H54 (cell line): ENCODE measurements around the gene SMG9.
A peak's percentile ranks its signal among the peaks of the same experiment; 100 is the strongest.
"Not testable (repeated sequence)": the region's sequence is repeated elsewhere in the genome, so short reads cannot be mapped to it uniquely, and the experiment has no call there.

Experiments
- DNase-seq: peaks from one replicate; pipeline ENCODE4 v3.0.0; 2011; ENCODE audit warnings: low spot score, mixed read lengths; ENCODE audit not compliant: insufficient read length
- FAIRE-seq: peaks from 3 replicates; lab custom pipeline; 2011; peaks lifted over from hg19 to GRCh38; lab: Jason Lieb, UNC
- POLR2A ChIP-seq: IDR thresholded peaks from 2 replicates; pipeline ENCODE4 v1.6.1; 2011; ENCODE audit warnings: low read depth, mild to moderate bottlenecking, low read length

SMG9 gene

GRCh38 chr19:43775299-43775890 lies 20.6 kb upstream of the SMG9 start:
- DNase-seq, result no peak
- FAIRE-seq, result no peak
- TF ChIP-seq POLR2A, result no peak

DNA sequence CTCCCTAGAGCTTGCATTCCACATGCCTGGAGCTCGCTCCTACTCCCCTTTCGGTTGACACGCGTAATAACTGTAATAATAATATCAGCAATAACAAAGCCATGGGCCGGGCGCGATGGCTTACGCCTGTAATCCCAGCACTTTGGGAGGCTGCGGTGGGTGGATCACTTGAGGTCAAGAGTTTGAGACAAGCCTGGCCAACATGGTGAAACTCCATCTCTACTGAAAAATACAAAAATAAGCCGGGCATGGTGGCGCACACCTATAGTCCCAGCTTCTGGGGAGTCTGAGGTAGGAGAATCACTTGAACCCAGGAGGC lies 20.1 kb upstream of the SMG9 start:
- not testable (repeated sequence) for FAIRE-seq, DNase-seq

GRCh38 chr19:43774103-43774939 lies 19.6 kb upstream of the SMG9 start:
- TF ChIP-seq POLR2A, result no peak
- FAIRE-seq, result no peak
- no peak for DNase-seq

GRCh38 chr19:43773725-43774102 lies 19.0 kb upstream of the SMG9 start:
- FAIRE-seq (no peak), DNase-seq (no peak)
- no peak for TF ChIP-seq POLR2A

GRCh38 chr19:43769256-43769655 lies 14.5 kb upstream of the SMG9 start:
- no peak for FAIRE-seq
- TF ChIP-seq POLR2A, result no peak
- no peak for DNase-seq

GRCh38 chr19:43768273-43769050 lies 13.7 kb upstream of the SMG9 start:
- no peak for TF ChIP-seq POLR2A
- DNase-seq, result no peak
- no peak for FAIRE-seq

DNA sequence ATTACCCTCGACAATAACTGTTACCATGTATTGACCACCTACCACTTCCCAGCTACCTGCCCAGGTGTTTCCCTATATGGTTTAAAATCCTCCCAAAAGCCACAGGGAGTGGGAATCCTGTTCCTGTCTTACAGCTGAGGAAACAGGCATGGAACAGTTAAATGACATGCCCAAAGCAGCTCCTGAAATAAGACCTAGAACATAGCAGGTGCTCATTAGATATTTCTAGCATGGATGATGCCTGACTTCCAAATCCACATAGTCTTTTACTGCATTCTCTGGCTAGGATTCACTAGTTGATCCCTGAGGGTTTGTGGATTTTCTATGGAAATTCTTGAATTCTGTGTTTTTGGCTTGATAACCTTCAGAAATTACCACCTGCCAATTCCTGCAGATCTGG lies 13.1 kb upstream of the SMG9 start:
- DNase-seq (no peak), FAIRE-seq (no peak)
- TF ChIP-seq POLR2A, result no peak

DNA sequence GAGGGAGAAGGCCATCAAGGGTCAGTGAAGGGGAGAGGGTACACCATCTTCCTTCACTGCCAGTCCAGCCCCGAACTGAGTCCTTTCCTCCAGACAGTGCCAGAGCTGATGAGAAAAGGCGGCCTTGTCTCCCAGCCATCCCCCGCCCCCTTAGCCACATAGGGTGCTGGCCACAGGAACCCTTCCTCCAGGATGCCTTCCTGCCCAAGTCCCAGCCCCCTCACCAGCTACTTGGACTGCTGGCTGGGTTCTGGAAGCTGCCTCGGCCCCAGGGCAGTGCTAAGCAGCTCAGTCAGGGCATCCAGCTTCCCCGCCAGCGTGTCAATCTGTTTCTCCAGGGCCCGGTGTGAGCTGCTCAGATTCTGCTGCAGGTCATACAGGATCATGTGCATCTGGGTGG lies 12.6 kb upstream of the SMG9 start:
- TF ChIP-seq POLR2A, result no peak
- DNase-seq (no peak), FAIRE-seq (no peak)

DNA sequence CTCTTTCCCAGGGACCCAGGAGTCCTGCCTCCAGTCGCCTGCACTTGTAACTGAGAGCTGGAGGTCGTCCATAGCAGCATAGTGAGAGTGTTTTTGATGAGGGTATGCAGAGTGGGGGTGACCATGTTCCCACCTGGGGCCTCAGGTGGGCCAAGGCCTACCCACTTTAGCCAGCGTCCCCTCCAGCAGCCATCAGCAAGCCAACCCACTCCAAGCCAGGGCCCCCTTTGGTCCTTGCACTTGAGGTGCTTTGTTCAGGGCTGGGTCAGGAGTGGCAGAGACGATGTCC lies 11.9 kb upstream of the SMG9 start:
- FAIRE-seq (no peak), DNase-seq (no peak)
- no peak for TF ChIP-seq POLR2A

DNA sequence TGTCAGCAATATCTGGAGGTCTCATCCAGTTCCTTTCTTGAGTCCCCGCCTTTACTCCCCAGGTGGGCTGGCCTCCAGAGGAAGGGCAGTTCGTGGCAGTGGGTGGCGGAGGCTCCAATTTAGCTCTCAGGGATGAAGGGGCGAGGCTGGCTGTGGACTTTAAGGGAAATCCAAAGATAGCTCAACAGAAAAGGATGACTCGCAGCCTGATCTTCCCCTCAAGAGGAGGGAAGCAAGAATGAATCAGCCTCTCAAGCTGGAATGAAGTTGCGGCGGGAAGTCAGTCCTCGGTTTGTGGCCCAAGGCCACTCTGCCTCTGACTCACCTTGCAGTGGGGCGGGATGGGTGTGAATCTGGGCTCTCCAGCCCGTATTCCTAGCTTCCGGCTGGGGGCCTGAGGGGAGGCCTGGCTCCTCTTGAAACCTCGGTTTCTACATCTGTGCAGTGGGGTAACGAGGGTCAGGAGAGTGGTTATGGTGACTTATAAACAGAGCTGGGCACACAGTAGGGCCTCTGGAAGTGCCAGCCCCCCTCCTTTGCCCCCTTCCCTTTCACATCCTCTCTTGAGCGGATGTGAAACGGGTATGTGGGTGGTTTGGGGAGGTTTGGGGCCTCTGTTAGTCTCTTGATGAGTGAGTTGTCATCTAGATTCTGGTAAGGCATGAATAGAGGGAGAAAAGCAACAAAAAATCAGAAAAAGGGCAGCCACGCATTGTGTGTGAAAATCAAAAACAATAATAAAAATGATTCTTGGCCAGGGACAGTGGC lies 10.5 kb upstream of the SMG9 start:
- peak; percentile 90 for DNase-seq
- no peak for TF ChIP-seq POLR2A
- peak; percentile 86 for FAIRE-seq

- not testable (repeated sequence) for FAIRE-seq
These were observed 9.9 kb upstream of the SMG9 start for GRCh38 chr19:43764684-43765083.

GRCh38 chr19:43763473-43763939 lies 8.7 kb upstream of the SMG9 start:
- no peak for TF ChIP-seq POLR2A
- FAIRE-seq (no peak), DNase-seq (no peak)

More at GRCh38 chr19:43764684-43765083, 9.9 kb upstream of the SMG9 start:
- DNase-seq, result not testable (repeated sequence)

DNA sequence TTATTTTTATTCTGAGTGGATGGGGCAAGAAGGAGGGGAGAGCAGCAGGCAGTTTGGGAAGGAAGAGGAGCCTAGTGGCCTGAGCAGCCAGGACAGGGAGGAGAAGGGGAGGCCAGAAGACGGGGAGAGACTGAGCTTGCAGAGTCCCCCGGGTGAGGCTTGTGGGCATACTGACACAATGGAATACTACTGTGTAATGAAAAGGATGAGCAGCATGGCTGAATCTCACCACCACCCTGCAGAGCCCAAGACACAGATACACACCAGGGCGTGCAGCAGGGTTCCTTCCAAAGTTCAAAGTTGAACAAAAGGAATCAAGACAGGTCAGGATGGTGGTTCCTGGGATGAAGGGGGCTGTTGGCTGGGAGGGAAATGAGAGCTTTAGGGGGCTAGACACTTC lies 8.1 kb upstream of the SMG9 start:
- DNase-seq (no peak), FAIRE-seq (no peak)

GRCh38 chr19:43760941-43761340 lies 6.2 kb upstream of the SMG9 start:
- FAIRE-seq (no peak), DNase-seq (no peak)
- TF ChIP-seq POLR2A, result no peak

More for the DNA sequence above, 8.1 kb upstream of the SMG9 start:
- TF ChIP-seq POLR2A, result no peak
